CD1c-positive myeloid dendritic cell (primary cell): ENCODE measurements around the gene BORCS6.

Source experiments
- DNase-seq: peaks from one replicate; pipeline ENCODE4 v3.0.0-alpha.2; 2016; ENCODE audit errors: extremely low spot score

Gene BORCS6

GRCh38 chr17:8154608-8155155 is 35.3 kb downstream of the BORCS6 start:
- no peak for DNase-seq

DNA sequence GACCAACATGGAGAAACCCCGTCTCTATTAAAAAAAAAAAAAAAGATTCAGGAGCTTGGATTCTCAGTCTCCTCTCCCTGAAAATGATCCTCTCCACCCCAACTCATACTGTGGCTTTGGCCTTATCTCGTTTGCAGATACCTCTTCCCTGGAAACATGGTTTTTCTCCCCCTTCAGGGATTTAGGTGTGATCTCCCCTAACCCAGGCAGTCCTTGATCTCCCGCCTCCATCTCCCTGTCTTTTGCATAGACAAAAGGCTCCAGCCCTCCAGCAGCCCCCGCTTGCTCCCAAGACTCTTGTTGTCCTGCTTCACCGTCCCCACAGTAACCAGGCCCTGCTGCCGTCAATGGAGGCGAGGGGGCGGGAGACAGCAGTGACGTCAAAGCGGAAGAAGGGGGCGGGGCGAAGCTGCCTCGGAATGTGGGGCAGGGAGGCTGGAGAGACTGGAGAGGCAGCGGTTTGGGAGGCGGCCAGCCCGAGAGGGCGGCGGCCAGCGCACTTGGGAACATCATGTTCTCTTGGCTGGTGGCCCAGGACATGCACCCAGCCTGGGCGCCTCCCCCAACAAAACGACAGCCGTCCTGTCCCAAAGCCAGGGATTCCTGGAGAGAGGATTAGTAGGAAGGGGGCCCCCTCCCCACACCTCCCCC is 35.9 kb downstream of the BORCS6 start:
- DNase-seq, result peak; percentile 98

DNA sequence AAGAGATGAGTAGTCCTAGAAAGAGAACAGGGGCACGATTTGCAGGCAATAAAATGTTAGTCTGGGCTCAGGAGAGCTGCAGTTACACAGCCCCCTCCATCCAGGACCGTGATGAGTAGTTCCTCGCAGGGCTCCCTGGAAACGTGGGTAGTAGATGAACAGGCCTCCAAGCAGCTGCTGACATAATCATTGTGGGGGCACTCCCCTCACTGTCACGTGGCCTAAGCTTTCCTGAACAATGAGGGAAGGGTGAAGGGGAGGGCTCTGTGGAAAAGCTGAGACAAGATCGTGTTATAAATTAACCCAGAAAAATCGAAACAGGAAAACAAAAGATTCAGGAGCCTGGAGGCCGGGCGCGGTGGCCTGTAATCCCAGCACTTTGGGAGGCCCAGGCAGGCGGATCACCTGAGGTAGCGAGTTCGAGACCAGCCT is 36.4 kb downstream of the BORCS6 start:
- DNase-seq, result peak; percentile 96

GRCh38 chr17:8153031-8153451 is 36.9 kb downstream of the BORCS6 start:
- DNase-seq, result no peak

- DNase-seq, result peak; percentile 93
Measured at GRCh38 chr17:8152112-8152775, 37.7 kb downstream of the BORCS6 start, which contains the start of gene PER1. Gene PER1 (minus strand): TSS chr17:8152404. CDS start chr17:8150706, 1,698 bp downstream.

GRCh38 chr17:8151641-8152111 is 38.3 kb downstream of the BORCS6 start:
- peak; percentile 93 for DNase-seq

GRCh38 chr17:8151120-8151640 is 38.8 kb downstream of the BORCS6 start:
- peak; percentile 92 for DNase-seq

GRCh38 chr17:8150194-8151119 is 39.5 kb downstream of the BORCS6 start:
- DNase-seq, result no peak

DNA sequence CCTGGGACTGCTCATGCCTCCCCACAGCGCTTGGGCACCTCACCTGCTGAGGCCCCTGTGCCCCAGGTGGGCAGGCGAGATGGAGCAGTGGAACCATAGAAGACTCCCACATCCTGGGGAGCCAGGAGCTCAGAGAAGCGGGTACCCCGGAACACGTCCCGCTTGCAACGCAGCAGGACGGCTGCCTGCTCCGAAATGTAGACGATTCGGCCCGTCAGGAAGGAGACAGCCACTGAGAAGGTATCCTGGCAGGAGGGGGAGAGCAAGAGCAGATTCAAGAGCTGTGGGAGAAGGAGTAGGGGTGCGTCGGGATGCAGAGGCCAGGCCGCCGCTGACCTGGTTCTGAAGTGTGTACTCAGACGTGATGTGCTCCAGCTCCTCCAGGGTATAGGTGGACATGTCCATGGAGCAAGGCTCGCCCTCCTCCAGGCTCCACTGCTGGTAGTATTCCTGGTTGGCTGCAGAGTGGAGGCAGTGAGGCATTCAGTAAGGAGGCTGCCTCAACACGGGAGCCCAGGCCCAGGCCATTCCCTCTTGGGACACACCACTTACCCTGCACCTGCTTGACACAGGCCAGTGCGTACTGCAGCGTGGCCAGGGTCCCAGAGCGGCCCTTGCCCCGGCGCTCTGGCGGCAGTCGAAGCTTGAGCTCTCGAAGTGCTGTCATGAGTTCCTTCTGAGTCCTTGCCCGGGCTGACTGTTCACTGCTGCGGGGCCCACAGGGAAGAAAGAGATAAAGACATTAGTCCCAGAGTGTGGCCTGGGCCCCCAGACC is 40.4 kb downstream of the BORCS6 start:
- no peak for DNase-seq

GRCh38 chr17:8148560-8148959 is 41.4 kb downstream of the BORCS6 start:
- DNase-seq, result no peak

DNA sequence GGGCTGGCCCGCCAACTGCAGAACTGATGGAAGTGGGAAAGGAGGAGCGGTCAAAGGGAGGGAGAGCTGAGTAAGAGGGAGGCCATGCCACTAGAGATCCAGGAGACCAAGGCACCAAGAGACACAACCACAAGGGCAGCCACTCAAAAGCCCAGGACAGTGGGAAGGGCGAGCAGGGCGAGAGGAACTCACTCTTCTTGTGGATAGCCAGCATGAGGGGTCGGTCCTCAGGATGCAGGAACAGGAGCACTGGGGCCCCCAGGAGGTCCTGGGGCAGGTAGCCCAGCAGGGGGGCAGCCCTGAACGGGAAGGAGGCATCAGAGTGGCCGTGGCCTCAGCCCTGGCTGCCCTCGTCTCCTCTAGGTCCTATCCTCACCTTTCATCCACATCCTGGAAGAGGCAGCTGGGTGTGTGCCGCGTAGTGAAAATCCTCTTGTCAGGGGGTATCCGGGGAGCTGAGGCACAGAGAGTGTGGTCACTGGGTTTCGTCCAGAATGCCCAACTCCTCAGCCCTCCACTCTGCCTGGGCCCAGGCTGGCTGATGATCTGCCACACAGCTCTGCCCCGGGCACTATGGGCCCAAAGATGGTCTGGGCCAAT is 42.1 kb downstream of the BORCS6 start:
- no peak for DNase-seq

- no peak for DNase-seq
Measured at GRCh38 chr17:8147141-8147804, 42.7 kb downstream of the BORCS6 start.

DNA sequence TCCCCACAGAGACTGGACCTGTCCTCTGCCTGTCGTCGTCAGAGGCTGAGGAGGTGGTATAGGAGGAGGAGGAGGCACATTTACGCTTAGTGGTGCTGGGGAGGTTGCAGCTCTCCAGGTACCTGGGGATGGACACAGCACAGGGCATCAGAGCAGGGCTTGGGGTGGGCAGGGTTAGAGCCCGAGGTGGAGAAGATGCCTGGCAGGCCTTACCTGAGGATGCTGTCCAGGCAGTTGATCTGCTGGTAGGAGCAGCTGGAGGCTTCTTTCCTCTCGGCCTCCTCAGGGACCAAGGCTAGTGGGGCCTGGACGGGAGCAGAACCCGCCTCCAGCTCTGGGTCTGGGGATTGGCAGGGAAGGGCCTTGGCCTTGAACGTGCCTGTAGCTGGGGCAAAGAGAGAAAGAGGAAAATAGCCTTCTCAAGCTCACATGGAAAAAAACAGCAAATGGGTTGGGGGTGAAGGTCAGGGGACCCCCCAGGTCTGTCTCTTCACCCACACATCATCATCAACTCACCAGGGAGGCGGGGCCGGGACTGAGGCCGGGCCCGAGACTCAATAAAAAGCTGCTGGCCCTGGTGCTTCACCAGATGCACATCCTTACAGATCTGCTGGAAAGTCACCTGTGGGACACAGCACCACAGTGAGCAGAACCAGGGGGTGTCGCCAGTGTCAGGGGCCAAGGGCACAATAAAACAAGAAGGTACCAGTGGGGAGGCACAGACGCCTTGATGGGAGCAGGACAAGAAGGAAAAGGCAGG is 43.4 kb downstream of the BORCS6 start:
- DNase-seq, result no peak

DNA sequence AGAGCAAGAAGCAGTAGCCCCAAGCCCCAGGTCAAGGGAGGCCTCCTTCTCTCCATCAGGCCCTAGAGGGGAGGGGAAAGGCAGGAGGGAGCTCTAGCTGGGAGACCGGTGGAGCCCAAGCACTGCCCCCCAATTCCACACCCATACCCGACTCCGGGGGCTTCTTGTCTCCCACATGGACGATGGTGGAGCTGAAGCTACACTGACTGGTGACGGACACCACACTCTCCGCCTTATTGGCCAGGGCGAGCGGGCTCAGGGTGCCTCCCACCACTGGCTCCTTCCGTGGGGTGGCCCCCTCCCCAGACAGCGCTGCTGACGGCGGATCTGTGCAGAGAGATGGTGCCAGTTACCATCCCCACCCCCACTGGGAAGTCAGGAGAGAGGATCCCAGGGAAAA is 44.2 kb downstream of the BORCS6 start:
- no peak for DNase-seq

GRCh38 chr17:8144401-8145231 is 45.4 kb downstream of the BORCS6 start:
- DNase-seq, result no peak

DNA sequence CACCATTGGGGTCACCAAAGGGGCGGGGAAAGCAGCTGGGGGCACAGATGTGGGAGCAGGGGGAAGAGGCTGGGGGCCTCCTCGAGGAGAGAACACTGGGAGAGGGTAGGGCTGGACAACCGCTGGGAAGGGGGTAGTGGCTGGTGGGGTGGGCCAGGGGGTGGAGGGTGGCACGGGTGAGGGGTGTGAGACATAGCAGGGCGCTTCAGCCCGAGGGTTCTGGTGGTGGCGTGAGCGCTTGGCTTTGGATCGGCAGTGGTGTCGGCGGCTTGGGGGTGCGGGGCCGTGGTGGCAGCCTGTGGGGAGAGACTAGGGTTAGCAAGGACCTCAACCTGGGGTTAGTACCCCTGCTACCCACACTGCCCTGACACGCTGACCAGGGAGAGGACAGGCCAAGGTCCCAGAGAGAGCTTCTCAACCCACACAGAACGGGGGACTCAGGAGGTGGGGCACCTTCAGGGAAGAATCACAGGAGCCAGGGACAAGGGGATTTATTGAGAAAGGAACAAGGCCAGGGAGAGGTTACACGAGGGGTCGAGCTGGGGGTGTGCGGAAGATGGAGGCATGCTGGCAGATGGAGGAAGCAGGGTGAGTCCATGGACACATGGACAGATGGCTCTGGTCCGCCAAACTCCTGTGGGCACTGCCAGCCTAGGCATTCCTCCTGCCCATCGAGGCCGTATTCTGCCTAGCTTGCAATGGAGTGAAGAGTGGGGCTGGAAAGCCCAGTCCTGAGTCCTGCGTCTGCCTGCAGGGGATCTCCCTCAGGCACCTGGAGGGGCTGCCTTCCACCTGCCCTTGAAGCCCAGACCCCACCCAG is 46.2 kb downstream of the BORCS6 start:
- no peak for DNase-seq

DNA sequence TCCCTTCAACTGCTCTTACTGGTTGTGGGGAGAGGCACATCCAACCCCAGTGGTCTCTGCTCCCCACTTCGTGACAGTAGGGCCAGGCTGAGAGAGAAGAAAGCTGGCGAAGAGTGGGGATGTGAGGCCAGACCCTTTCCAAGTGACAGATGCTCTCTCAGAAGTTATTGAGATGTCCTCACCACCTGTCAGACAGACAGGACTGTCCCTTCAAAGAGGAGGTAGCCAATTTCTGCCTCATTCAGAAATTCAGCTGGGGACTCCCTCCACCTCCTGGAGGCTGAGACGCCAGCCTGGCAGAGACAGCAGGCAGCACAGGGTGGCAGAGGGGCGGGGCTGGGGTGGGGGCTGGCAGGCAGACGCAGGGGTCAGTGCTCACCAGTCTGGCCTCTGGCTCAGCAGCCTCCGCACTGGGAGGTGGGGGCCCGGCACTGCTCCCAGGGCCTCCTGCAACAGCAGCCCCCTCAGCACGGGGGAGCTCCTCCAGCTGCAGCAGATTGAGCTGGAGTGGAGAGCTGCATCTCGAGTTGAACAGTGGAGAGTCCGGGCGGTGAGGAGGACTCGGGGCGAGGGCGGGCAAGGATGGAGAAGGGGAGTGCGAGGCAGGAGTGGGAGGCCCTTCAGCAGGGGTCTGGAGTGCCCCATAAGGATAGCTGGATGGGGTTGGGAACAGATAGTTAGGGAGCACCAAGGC is 46.9 kb downstream of the BORCS6 start:
- no peak for DNase-seq
